DMS79 treated with DMSO at 0.1 percent for 48 hours (cell line): ENCODE data around the gene ODAD4.

Experiments
- DNase-seq: peaks from one replicate; lab custom pipeline; 2025; lab: John Stamatoyannopoulos, UW

ODAD4 gene

GRCh38 chr17:41971721-41972523 lies 41.5 kb downstream of the ODAD4 start:
- no peak for DNase-seq

- no peak for DNase-seq
Measured at GRCh38 chr17:41972571-41973407, 42.4 kb downstream of the ODAD4 start.

GRCh38 chr17:41973408-41973811 lies 43.0 kb downstream of the ODAD4 start:
- DNase-seq: no peak

- no peak for DNase-seq
Measured at GRCh38 chr17:41974031-41974430, 43.6 kb downstream of the ODAD4 start.

GRCh38 chr17:41974658-41975057 lies 44.2 kb downstream of the ODAD4 start:
- no peak for DNase-seq

GRCh38 chr17:41975099-41976083 lies 45.0 kb downstream of the ODAD4 start:
- DNase-seq: no peak

- no peak for DNase-seq
Measured at GRCh38 chr17:41976142-41976768, 45.8 kb downstream of the ODAD4 start.

- DNase-seq: no peak
Measured at GRCh38 chr17:41977991-41978390, 47.6 kb downstream of the ODAD4 start.

GRCh38 chr17:41982026-41982760 lies 51.8 kb downstream of the ODAD4 start:
- no peak for DNase-seq

GRCh38 chr17:41984454-41984853 lies 54.0 kb downstream of the ODAD4 start:
- DNase-seq: no peak

GRCh38 chr17:41985919-41986318 lies 55.5 kb downstream of the ODAD4 start:
- DNase-seq: no peak

GRCh38 chr17:41986634-41987033 lies 56.2 kb downstream of the ODAD4 start:
- DNase-seq: no peak

- DNase-seq: peak; percentile 21
Measured at GRCh38 chr17:41987642-41988041, 57.2 kb downstream of the ODAD4 start.

- no peak for DNase-seq
Measured at GRCh38 chr17:41988418-41988817, 58.0 kb downstream of the ODAD4 start.

GRCh38 chr17:41989702-41990419 lies 59.4 kb downstream of the ODAD4 start:
- no peak for DNase-seq

GRCh38 chr17:41992576-41992975 lies 62.2 kb downstream of the ODAD4 start:
- no peak for DNase-seq

GRCh38 chr17:41996855-41997164 lies 66.4 kb downstream of the ODAD4 start:
- DNase-seq: no peak

GRCh38 chr17:41998497-41998896 lies 68.1 kb downstream of the ODAD4 start:
- DNase-seq: no peak

- DNase-seq: no peak
Measured at GRCh38 chr17:42000413-42001133, 70.2 kb downstream of the ODAD4 start.

- no peak for DNase-seq
Measured at GRCh38 chr17:42001729-42002128, 71.3 kb downstream of the ODAD4 start.
